Endometrial microvascular endothelial cells (primary cell): Measurements from ENCODE around the gene CLIP4. TPM values are rescaled to one million over a fixed set of nuclear protein-coding genes. Genes with fewer than 3 reads are reported as not detected.

ENCODE experiments used
- in situ Hi-C: cut with HindIII; loops from 2 replicates; pipeline ENCODE4 v1.10.0; 2017; ENCODE audit warnings: low sequenced_read_pairs, low pct_unique_long_range_greater_than_20kb; ENCODE audit errors: inconsistent ontology term
- total RNA-seq: library from RNA; depleted of rRNA; stranded (reverse); fragments of >200 nt; gene quantifications from one replicate; pipeline ENCODE4 v1.2.3, GENCODE V29; 2015; ENCODE audit errors: inconsistent ontology term

CLIP4 gene
- total RNA-seq, 1 donor from 2014 or later: 49.0 TPM

DNA sequence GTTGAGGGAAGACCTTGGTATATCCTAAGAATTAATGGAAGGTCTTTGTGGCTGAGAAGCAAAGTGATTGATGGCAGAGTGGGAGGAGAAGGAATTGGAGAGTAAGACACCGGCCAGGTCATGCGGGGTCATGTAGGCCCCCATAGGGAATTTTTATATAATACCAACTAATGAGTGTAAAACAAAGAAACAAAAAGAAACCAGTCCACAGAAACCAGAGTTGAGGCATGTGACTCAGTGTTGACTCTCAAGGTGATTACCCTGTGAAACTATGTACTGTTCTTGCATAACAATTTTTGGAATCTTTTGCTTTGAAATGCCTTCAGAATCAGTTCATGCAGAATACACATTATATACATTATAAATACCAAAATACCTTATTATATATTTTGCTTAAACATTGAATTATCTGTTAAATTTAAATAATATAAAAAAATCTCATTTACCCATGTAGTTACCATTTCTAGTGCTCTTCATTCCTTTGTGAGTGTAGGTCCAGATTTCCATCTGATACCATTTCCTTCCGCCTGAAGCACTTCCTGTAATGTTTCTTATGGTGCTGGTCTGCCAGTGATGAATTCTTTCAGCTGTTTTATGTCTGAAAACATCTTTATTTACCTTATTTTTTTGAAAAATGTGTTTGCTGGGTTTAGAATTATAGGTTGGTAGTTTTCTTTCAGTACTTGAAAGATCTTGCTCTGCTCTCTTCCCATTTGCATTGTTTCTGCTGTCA is 8.6 kb downstream of the CLIP4 start:
- in situ Hi-C loops: no loop called here

DNA sequence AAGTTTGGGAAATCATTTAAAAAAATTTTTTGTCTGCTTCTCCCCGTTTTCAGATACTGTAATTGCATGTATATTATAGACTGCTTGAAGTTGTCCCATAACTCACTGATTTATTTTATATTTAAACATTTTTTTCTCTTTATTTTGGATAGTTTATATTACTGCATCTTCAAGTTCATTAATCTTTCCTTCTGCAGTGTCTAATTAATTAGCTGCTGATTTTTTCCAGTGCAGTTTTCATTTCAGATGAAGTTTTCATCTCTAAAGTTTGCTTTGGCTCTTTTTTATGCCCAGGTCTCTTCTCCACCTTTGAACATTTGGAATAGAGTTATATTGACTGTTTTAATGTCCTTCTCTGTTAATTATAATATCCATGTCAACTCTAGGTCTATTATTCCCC is 9.3 kb downstream of the CLIP4 start:
- in situ Hi-C loops: no loop called here

DNA sequence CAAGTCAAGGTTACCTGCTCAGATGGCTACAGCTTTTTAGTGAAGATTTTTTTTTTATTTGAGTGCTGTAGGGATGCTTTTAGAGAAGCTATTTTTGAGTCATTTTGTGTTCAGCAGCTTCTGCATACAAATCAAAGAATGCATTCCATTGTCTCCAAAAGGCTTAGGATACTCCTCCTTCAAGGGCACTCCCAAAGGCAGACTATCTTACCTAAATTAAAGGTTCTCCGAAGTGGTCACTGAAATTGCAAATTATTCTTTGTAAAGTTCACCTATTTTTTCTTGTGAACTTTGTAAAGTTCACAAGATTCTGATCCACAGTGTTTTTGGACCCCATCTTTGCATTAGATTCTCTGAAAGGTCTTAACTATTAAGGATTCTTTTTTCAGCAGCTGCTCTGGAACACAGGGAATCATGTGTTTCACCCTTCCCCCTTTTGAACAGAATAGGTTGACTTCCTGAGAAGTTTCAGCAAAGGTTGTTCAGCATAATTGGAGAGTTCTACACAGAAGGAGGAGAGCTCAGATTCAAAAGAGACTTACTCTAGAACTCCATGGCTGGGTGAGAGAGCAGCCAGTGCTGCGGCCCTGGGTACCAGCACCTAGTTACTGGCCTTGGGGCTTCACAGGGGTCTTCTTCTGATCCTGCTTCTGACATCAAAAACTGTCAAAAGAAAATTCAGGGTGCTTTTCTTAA is 14.5 kb downstream of the CLIP4 start:
- in situ Hi-C loops: no loop called here

DNA sequence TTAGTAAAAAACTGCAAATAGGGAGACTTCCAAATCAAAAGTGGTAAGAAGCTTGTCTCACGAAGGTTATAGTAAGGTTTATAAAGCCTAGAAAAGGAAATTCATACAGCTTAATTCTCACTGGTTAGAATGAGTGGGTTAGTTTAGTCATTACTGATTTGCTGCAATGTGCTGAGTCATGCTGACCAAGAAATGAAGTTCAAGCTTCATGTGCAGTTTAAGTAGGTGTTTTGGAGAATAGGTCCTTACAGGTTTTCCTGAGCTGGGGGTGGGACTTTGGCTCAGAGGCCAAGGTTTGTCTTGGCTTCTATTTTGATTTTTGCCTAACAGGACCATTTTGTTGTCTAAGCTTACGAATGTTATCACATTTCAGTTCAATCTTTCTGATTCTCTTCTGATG is 15.1 kb downstream of the CLIP4 start:
- in situ Hi-C loops: no loop called here

DNA sequence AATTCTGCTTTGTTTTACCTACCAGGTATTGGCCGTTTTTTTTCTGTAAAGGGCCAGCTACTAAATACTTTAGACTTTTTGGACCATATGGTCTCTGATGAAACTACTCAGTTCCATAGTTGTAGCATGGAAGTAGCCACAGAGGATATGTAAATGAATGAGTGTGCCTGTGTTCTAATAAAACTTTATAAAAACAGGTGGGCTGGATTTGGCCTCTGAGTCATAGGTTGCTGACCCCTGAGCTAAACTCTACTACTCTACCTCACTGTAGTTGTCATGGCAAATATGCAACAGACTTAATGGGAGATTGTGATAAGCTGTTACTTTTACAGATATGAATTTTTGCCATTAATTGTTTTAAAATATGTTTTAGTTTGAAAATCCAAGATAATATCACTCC is 19.7 kb downstream of the CLIP4 start:
- in situ Hi-C loops: no loop called here

DNA sequence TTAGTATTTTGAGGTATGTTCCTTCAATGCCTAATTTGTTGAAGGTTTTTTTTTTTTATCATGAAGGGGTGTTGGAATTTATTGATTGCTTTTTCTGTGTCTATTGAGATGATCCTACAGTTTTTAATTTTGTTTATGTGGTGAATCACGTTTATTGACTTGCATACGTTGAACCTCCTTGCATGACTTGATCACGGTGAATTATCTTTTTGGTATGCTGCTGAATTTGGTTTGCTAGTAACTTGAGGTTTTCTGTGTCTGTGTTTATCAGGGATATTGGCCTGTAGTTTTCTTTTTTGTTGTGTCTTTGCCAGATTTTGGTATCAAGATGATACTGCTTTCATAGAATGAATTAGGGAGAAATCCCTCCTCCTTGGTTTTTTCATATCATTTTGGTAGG is 23.9 kb downstream of the CLIP4 start:
- in situ Hi-C loops: no loop called here

DNA sequence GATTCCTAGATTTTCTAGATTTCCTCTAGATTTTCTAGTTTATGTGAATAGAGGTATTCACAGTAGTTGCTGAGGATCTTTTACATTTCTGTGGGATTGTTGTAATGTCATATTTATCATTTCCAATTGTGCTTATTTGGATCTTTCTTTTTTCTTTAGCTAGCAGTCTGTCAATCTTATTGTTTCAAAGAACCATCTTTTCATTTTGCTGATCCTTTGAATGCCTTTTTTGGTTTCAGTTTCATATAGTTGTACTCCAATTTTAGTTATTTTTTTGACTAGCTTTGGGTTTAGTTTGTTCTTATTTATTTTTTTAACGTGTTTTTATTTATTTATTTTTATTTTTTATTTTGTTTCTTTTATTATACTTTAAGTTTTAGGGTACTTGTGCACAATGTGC is 24.5 kb downstream of the CLIP4 start:
- in situ Hi-C loops: no loop called here

DNA sequence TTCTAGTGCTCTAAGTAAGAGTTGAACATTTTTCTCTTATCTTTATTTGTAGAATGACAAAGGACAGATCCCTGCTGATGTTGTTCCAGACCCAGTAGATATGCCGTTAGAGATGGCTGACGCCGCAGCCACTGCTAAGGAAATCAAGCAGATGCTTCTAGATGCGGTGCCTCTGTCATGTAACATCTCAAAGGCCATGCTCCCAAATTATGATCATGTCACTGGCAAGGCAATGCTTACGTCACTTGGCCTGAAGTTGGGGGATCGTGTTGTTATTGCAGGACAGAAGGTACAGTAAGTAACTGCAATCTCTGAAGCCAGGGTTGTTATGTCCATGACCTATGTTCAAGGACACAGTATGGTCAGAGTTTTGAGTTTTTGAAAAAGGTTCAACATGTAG is 28.4 kb downstream of the CLIP4 start:
- in situ Hi-C loops: no loop called here

DNA sequence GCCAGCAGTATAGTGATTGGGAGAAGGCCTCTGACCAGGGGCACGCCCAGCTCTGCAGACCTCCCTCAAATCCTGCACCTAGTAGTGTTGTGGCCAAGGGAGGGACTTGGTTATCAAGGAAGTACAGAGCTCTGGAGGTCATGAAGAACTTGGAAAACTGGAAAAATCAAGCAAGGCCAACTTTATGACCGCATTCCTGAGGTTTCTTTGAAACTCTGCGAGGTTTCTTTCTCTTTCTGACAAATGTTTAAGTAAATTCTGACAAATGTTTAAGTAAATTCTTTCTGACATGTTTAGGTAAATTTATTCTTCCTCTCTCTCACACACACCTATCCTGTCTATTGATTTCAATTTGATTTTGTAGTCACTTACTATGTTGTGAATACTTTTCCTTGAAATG is 31.0 kb downstream of the CLIP4 start:
- in situ Hi-C loops: no loop called here

DNA sequence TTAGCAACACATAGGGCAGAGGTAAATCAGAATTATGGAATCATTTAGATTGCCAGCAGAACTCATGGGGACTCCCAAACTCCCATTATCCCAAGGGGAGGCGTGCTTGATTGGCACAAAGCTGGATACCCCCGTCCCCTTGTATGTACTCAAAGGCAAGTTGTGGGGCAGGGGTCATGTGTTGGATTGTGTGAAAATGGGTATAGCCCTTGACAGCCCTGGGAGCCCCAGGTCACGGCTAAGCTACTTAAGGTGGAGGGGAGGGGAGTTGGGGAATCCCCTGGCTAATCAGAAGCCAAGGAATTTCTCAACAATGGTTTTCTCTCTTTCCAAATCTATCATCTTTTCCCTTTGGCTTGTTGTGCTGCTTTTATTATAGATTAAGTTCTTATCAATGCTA is 32.7 kb downstream of the CLIP4 start:
- in situ Hi-C loops: no loop called here

DNA sequence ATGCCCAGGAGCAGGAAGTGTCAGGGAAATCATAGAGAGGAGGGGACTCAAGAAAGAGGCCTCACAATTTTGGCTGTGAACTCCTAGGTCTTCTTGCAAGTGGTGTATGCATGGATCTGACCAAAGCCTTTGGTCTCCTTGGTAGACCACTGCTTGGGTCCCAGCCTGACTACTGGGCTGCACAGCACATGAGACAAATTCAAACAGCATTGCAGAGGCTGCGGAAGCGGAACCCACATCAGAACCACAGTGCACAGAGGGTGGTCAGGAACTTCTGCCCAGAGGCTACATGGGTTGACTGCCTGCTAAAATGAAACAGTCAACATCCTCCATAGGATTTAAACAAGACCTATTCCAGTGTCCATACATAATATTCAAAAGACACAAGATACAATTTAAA is 39.4 kb downstream of the CLIP4 start:
- in situ Hi-C loops: no loop called here

DNA sequence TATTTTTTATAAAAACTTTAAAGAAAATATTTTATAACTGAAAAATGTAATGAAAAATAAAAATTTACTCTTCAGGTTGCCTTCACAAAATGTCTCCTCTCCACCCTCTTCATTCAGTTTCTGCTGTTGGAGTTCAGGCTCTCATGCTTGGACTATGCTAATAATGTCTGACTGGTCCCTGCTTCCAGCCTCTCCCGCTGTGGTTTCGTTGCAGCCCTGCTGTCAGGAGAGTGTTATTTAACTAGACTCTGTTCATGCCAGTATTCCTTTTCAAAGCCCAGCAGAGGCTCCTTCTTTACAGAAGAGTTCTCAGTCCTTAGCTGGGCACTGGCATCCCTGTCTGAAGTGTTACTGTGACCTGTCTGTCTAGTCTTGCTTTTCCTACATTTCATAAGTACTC is 40.4 kb downstream of the CLIP4 start:
- in situ Hi-C loops: no loop called here

DNA sequence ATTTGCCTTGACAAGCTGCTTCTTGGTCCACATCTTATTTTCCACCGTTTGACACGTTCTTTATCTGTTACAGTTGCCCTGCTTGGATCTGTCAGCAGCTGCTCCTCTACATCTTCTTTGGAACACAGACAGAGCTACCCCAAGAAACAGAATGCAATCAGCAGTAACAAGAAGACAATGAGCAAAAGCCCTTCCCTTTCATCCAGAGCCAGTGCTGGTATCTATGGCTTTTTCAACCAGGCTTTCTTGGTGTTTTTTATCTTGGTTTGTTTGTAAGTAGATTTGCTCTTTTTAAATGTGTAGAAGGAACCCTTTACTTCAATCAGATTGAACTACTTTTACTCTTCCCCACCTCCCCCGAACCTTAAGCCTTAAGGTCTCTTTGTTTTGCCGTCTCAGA is 41.9 kb downstream of the CLIP4 start:
- in situ Hi-C loops: no loop called here

DNA sequence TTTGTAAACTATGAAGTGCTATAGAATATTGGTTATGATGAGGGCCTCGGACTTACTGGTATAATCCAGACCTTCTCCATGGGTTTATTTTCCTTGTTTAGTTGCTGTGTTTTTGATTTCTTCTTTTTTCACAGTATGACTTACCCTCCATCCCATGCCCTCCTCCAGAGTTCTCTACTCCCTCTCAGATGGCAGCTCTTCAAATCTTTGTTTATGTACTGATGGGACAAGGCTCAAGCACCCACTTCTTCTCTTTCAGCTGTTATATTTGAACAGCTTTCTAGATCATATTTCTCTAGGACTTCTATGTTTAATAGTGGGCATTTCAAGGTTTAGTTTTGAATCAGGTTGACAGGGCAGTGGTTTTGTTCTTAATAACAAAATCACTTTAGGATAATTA is 43.9 kb downstream of the CLIP4 start:
- in situ Hi-C loops: no loop called here

DNA sequence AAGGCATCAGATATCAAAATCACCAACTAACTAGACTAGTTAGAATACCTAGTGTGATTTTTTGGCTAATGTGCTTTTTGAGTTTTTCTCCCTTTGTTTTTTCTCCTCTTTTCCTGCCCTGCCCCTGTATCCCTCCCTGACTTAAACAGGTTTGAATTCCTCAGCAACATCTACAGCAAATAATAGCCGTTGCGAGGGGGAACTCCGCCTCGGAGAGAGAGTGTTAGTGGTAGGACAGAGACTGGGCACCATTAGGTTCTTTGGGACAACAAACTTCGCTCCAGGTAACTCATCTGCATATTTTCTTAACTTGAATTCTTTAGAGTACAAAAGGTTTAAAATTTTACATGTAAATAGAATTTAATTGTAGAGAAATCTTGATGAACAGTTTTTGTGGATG is 45.0 kb downstream of the CLIP4 start:
- in situ Hi-C loops: no loop called here

DNA sequence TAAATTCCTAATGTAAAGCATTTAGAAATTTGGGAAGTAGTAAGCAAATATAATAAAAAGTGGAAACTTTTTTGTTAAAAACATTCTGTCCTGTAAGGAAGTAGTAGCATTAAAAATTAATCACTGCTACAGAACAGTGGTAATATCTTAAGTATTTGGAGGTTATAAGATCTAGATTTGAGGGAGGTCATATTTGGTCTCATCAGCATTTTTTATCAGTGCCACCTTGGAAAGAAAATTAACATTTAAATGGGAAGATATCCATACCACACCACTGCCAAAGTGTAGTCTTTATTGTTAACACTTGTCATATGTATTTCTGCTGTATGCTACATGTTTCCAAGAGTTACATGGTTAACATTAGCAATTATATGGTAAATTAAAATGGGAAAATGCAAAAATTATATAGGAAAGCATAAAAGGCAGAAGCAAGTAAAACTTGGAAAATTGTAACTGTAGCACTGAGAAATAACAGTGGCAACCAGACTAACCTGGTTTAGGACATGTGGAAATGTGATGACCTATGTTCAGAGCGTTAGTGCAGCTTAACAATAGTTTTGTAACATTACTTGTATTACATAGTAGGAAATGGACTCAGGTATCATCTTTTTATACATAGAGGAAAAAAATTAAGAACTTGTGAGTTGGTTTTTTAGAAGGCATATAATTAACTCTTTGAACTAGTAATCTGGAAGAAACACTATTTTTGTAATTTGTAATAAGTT is 47.2 kb downstream of the CLIP4 start:
- in situ Hi-C loops: no loop called here

DNA sequence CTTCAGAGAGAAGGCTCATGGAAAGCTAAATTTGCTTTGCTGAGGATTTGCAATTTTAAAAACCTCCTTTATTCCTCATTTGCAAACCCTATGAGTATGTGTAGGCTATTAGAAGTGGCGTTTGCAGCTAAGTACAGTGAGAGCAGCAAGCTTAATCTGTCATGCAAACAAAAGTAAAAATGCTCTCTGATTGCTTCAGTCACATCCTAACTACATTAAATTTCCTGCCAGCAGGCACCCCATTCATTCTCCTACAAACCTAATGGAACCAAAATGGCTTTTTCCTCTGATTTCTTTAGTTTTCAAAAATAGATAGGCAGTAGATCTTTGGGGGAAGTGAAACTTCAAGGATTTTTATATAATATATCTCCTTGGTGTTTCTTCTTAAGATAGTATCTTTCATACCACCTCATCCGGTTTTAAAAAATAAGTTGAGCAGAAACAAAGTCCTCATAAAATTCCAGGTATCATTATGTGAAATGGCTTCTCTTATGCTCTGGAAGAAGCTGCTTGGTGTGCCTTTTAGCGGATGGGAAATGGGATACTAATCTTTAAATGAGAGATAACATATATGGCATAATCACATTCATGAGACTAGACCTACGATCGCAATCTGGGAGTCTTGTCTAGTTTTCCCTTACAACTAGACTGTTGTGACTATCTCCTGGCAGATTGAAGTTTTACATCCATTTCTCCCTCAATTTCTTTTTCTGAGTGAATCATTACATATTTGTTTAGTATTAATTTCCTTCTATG is 49.1 kb downstream of the CLIP4 start:
- in situ Hi-C loops: no loop called here

DNA sequence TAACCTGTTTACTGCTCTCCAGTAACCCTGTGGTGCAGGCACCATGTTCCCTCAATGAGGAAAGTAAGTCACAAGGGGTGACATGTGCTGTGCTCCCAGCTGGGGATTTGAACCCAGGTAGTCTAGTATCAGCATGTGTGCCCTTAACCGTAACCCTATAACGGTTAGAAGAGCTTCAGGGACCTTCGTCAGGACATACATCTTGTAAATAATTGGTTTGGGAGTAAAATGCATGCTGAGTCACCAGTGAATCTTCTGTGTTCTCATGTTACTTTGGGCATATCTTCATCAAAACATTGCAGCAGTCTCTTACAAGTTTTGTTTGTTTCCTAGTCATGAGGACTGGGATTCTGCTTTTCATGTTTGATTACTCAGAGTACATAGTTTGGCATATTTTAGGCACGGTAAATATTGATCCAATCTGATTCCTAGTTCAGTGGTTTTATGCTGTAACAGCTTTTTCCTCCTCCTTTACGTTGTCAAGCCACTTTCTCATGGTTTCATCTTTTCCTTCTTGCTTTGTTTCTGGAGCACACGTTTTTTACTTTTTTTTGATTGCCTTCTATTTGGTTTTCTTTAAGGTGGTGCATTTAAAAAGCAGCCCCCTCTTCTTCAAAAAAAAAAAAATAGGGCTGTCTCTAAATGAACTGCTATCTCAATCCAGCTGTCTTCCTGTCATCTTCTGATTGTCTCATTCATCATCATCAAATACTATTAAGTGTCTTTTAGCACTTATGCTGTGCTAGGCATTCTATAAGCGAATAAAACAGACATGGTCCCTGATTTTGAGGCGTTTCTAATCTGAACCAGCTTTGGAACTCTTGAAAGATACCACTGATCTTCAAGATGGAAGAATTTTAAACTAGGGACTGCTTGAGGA is 50.4 kb downstream of the CLIP4 start:
- in situ Hi-C loops: no loop called here
